ENCODE data around the gene DR1.

Gene DR1

DNA sequence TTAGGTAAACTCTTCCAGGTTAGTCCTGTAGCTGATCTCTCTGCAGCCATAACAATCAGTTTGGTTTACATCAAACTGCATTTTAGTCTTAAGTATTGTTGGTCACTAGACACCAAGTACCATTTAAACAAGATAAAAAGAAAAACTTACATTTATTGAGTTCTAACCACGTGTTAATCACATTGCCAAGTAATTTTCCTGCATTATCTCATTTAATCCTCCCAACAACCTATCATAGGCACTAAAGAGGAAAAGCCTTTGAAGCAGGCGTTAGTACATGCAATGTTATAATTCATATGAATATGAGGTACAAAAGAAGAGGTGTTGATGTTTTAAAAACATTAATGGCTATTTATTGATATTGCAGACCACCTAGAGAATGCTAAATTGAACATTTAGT lies 9.0 kb downstream of the DR1 start:
- Histone ChIP-seq H3K18ac (ENCODE audit: low read depth in 1 of 2, low read length in 2 of 2) (no peak overlapping the region), H3K14ac (ENCODE audit: low read length in 2 of 2) (no peak overlapping the region), H3K79me1 (replicated peaks; ENCODE audit: low read length, poor library complexity, severe bottlenecking) (peaks cover 9% of the 10 kb centered on the region), H3K9me3 (ENCODE audit: control insufficient read depth, low read length) (no peaks in the 10 kb centered on the region), H2BK15ac (ENCODE audit: low read depth, poor library complexity, severe bottlenecking) (no peak overlapping the region), H4K8ac (ENCODE audit: low read length) (no peak overlapping the region), H2AFZ (ENCODE audit: low read depth, low read length) (no peak overlapping the region), H3K27ac (ENCODE audit: low read length, poor library complexity, severe bottlenecking) (no peak overlapping the region), H3K27me3 (ENCODE audit: control insufficient read depth in 1 of 2, insufficient read depth in 1 of 2, low read length in 2 of 2) (no peaks in the 10 kb centered on the region), H3K4me1 (ENCODE audit: control insufficient read depth, insufficient read depth, low read depth, low read length) (peaks cover 3% of the 10 kb centered on the region), H3K4me3 (ENCODE audit: insufficient read depth in 1 of 2, low read depth in 1 of 2, low read length in 2 of 2) (no peak overlapping the region), H3K23ac (ENCODE audit: low read length in 2 of 2) (no peak overlapping the region), H3K9ac (ENCODE audit: low read length) (no peak overlapping the region), H2BK5ac (ENCODE audit: low read depth, low read length, poor library complexity, severe bottlenecking) (no peak overlapping the region), H4K91ac (ENCODE audit: low read length) (no peak overlapping the region), H3K4ac (ENCODE audit: low read depth in 1 of 2, low read length in 2 of 2) (no peak overlapping the region), H3K4me2 (ENCODE audit: low read length, poor library complexity, severe bottlenecking) (no peak overlapping the region), H2BK12ac (ENCODE audit: low read length in 2 of 2) (no peak overlapping the region), H2AK5ac (ENCODE audit: low read length, severe bottlenecking) (no peak overlapping the region), H2BK120ac (ENCODE audit: low read depth, low read length) (no peak overlapping the region), H3K36me3 (ENCODE audit: control insufficient read depth in 1 of 2, insufficient read depth in 2 of 2, low read depth in 1 of 2, low read length in 2 of 2) (peaks cover 12 to 59% of the 10 kb centered on the region in 2 experiments)
- WGBS: 50% methylated on average over 2 of the region's 2 CpGs
- DNase-seq: no peak

- H2AK5ac ChIP-seq (ENCODE audit: low read length, severe bottlenecking): no peak overlapping the region
- H3K9ac ChIP-seq (ENCODE audit: low read length): no peak overlapping the region
- no peak overlapping the region for H3K27ac ChIP-seq (ENCODE audit: low read length, poor library complexity, severe bottlenecking)
- H3K4me3 ChIP-seq (ENCODE audit: insufficient read depth in 1 of 2, low read depth in 1 of 2, low read length in 2 of 2): no peak overlapping the region
- no peak overlapping the region for H2AFZ ChIP-seq (ENCODE audit: low read depth, low read length)
- no peak overlapping the region for H4K91ac ChIP-seq (ENCODE audit: low read length)
- H3K14ac ChIP-seq (ENCODE audit: low read length in 2 of 2): no peak overlapping the region
- H4K8ac ChIP-seq (ENCODE audit: low read length): peak overlapping the region; percentile 64
- no peak overlapping the region for H2BK120ac ChIP-seq (ENCODE audit: low read depth, low read length)
- H2BK5ac ChIP-seq (ENCODE audit: low read depth, low read length, poor library complexity, severe bottlenecking): no peak overlapping the region
- H3K27me3 ChIP-seq (ENCODE audit: control insufficient read depth in 1 of 2, insufficient read depth in 1 of 2, low read length in 2 of 2): no peaks in the 10 kb centered on the region
- H3K23ac ChIP-seq (ENCODE audit: low read length in 2 of 2): no peak overlapping the region
- peaks cover 12 to 74% of the 10 kb centered on the region in 2 experiments for H3K36me3 ChIP-seq (ENCODE audit: control insufficient read depth in 1 of 2, insufficient read depth in 2 of 2, low read depth in 1 of 2, low read length in 2 of 2)
- H3K4me2 ChIP-seq (ENCODE audit: low read length, poor library complexity, severe bottlenecking): no peak overlapping the region
- peaks cover 1% of the 10 kb centered on the region for H3K4me1 ChIP-seq (ENCODE audit: control insufficient read depth, insufficient read depth, low read depth, low read length)
- no peak overlapping the region for H3K18ac ChIP-seq (ENCODE audit: low read depth in 1 of 2, low read length in 2 of 2)
- H3K9me3 ChIP-seq (ENCODE audit: control insufficient read depth, low read length): no peaks in the 10 kb centered on the region
- no peak overlapping the region for H2BK15ac ChIP-seq (ENCODE audit: low read depth, poor library complexity, severe bottlenecking)
- peaks cover 9% of the 10 kb centered on the region for H3K79me1 ChIP-seq (replicated peaks; ENCODE audit: low read length, poor library complexity, severe bottlenecking)
- 92% methylated on average over 2 of the region's 2 CpGs for WGBS
- no peak overlapping the region for H3K4ac ChIP-seq (ENCODE audit: low read depth in 1 of 2, low read length in 2 of 2)
- no peak for DNase-seq
- H2BK12ac ChIP-seq (ENCODE audit: low read length in 2 of 2): no peak overlapping the region
Measured at GRCh38 chr1:93357242-93357641, 11.5 kb downstream of the DR1 start.

- H2BK15ac ChIP-seq (ENCODE audit: low read depth, poor library complexity, severe bottlenecking): no peak overlapping the region
- H3K4me2 ChIP-seq (ENCODE audit: low read length, poor library complexity, severe bottlenecking): no peak overlapping the region
- H3K27me3 ChIP-seq (ENCODE audit: control insufficient read depth in 1 of 2, insufficient read depth in 1 of 2, low read length in 2 of 2): no peaks in the 10 kb centered on the region
- no peak overlapping the region for H2BK5ac ChIP-seq (ENCODE audit: low read depth, low read length, poor library complexity, severe bottlenecking)
- no peak overlapping the region for H4K91ac ChIP-seq (ENCODE audit: low read length)
- H2AFZ ChIP-seq (ENCODE audit: low read depth, low read length): no peak overlapping the region
- H3K79me1 ChIP-seq (replicated peaks; ENCODE audit: low read length, poor library complexity, severe bottlenecking): peaks cover 7% of the 10 kb centered on the region
- no peak overlapping the region for H3K4ac ChIP-seq (ENCODE audit: low read depth in 1 of 2, low read length in 2 of 2)
- no peak for DNase-seq
- 95% methylated on average over 6 of the region's 6 CpGs for WGBS
- H4K8ac ChIP-seq (ENCODE audit: low read length): peak overlapping the region; percentile 23
- no peak overlapping the region for H3K9ac ChIP-seq (ENCODE audit: low read length)
- no peak overlapping the region for H3K4me3 ChIP-seq (ENCODE audit: insufficient read depth in 1 of 2, low read depth in 1 of 2, low read length in 2 of 2)
- no peak overlapping the region for H2BK120ac ChIP-seq (ENCODE audit: low read depth, low read length)
- H3K9me3 ChIP-seq (ENCODE audit: control insufficient read depth, low read length): no peaks in the 10 kb centered on the region
- H3K36me3 ChIP-seq (ENCODE audit: control insufficient read depth in 1 of 2, insufficient read depth in 2 of 2, low read depth in 1 of 2, low read length in 2 of 2): peaks cover 12 to 81% of the 10 kb centered on the region in 2 experiments
- H2AK5ac ChIP-seq (ENCODE audit: low read length, severe bottlenecking): no peak overlapping the region
- no peak overlapping the region for H3K18ac ChIP-seq (ENCODE audit: low read depth in 1 of 2, low read length in 2 of 2)
- no peak overlapping the region for H3K23ac ChIP-seq (ENCODE audit: low read length in 2 of 2)
- no peak overlapping the region for H2BK12ac ChIP-seq (ENCODE audit: low read length in 2 of 2)
- H3K4me1 ChIP-seq (ENCODE audit: control insufficient read depth, insufficient read depth, low read depth, low read length): peaks cover 1% of the 10 kb centered on the region
- H3K14ac ChIP-seq (ENCODE audit: low read length in 2 of 2): no peak overlapping the region
- H3K27ac ChIP-seq (ENCODE audit: low read length, poor library complexity, severe bottlenecking): no peak overlapping the region
Measured at GRCh38 chr1:93358293-93358692, 12.6 kb downstream of the DR1 start.

- DNase-seq: no peak
- H2BK5ac ChIP-seq (ENCODE audit: low read depth, low read length, poor library complexity, severe bottlenecking): no peak overlapping the region
- WGBS: no CpG with 5 or more reads among the region's 1 CpG
- H3K9ac ChIP-seq (ENCODE audit: low read length): no peak overlapping the region
- no peak overlapping the region for H2AFZ ChIP-seq (ENCODE audit: low read depth, low read length)
- H4K8ac ChIP-seq (ENCODE audit: low read length): no peak overlapping the region
- H3K23ac ChIP-seq (ENCODE audit: low read length in 2 of 2): no peak overlapping the region
- no peak overlapping the region for H3K4me2 ChIP-seq (ENCODE audit: low read length, poor library complexity, severe bottlenecking)
- H3K4ac ChIP-seq (ENCODE audit: low read depth in 1 of 2, low read length in 2 of 2): no peak overlapping the region
- H3K9me3 ChIP-seq (ENCODE audit: control insufficient read depth, low read length): no peaks in the 10 kb centered on the region
- no peak overlapping the region for H2BK120ac ChIP-seq (ENCODE audit: low read depth, low read length)
- peaks cover 1% of the 10 kb centered on the region for H3K4me1 ChIP-seq (ENCODE audit: control insufficient read depth, insufficient read depth, low read depth, low read length)
- H3K36me3 ChIP-seq (ENCODE audit: control insufficient read depth in 1 of 2, insufficient read depth in 2 of 2, low read depth in 1 of 2, low read length in 2 of 2): peaks cover 12 to 82% of the 10 kb centered on the region in 2 experiments
- no peak overlapping the region for H3K27ac ChIP-seq (ENCODE audit: low read length, poor library complexity, severe bottlenecking)
- no peak overlapping the region for H2AK5ac ChIP-seq (ENCODE audit: low read length, severe bottlenecking)
- no peak overlapping the region for H3K4me3 ChIP-seq (ENCODE audit: insufficient read depth in 1 of 2, low read depth in 1 of 2, low read length in 2 of 2)
- H3K79me1 ChIP-seq (replicated peaks; ENCODE audit: low read length, poor library complexity, severe bottlenecking): peaks cover 13% of the 10 kb centered on the region
- no peak overlapping the region for H2BK15ac ChIP-seq (ENCODE audit: low read depth, poor library complexity, severe bottlenecking)
- H3K27me3 ChIP-seq (ENCODE audit: control insufficient read depth in 1 of 2, insufficient read depth in 1 of 2, low read length in 2 of 2): no peaks in the 10 kb centered on the region
- H4K91ac ChIP-seq (ENCODE audit: low read length): no peak overlapping the region
- H3K14ac ChIP-seq (ENCODE audit: low read length in 2 of 2): no peak overlapping the region
- H3K18ac ChIP-seq (ENCODE audit: low read depth in 1 of 2, low read length in 2 of 2): no peak overlapping the region
- H2BK12ac ChIP-seq (ENCODE audit: low read length in 2 of 2): no peak overlapping the region
Measured at GRCh38 chr1:93360111-93360510, 14.4 kb downstream of the DR1 start.
